C4-2B (cell line): ENCODE data around the gene TAS1R1.

Experiments used
- CTCF ChIP-seq: fragments of 450-650 bp; conservative IDR thresholded peaks from 2 replicates; pipeline ENCODE4 v1.5.1; 2017; ENCODE audit warnings: mild to moderate bottlenecking
- ZFX ChIP-seq: fragments of 450-650 bp; IDR thresholded peaks from 2 replicates; pipeline ENCODE4 v1.6.1; 2017

GRCh38 chr1:6590046-6590445 is 34.9 kb downstream of the TAS1R1 start:
- TF ChIP-seq CTCF, result no peak
- TF ChIP-seq ZFX, result no peak
